ENCODE results near the gene L2HGDH. TPM values are rescaled to one million over a fixed set of nuclear protein-coding genes. Genes with fewer than 3 reads are reported as not detected.
"Not testable (repeated sequence)": the region's sequence is repeated elsewhere in the genome, so short reads cannot be mapped to it uniquely, and the experiment has no call there.

L2HGDH gene
- total RNA-seq: 10 to 100 TPM; 12.7 to 13.6 TPM

- H3K27ac Mint-ChIP-seq: peak within 1 kb of the TSS; percentile 98
- POLR2A ChIA-PET: interaction anchor here (0.6 to 2.8 kb wide), 11 partner anchors 9 to 692 kb away, joined by 3 to 25 read pairs (median 3); partner anchors contain the start of genes MGAT2, NIN, RPL36AL and VCPKMT
Observed at GRCh38 chr14:50311972-50312733, at the start of gene L2HGDH, which contains the start of gene DMAC2L. Gene L2HGDH, minus strand, starts transcription at chr14:50312229. Its CDS starts 79 bp downstream, at chr14:50312150. Gene DMAC2L, plus strand, starts transcription at chr14:50312324. Its CDS starts 9,164 bp downstream, at chr14:50321488.

GRCh38 chr14:50360851-50361250 is 48.8 kb upstream of the L2HGDH start:
- CTCF ChIA-PET: interaction anchor here (1.1 kb wide), 1 partner anchor 40 kb away, joined by 3 read pairs; no protein-coding TSS in a partner anchor
- no peak overlapping the region for H3K4me3 Mint-ChIP-seq
- H3K27ac Mint-ChIP-seq: no peak overlapping the region
- ATAC-seq (no peak), DNase-seq (no peak)
- H3K27me3 Mint-ChIP-seq (ENCODE audit: low read depth): no peaks in the 10 kb centered on the region
- POLR2A ChIA-PET: interaction anchor here (0.7 kb wide), 1 partner anchor 1066 kb away, joined by 3 read pairs; no protein-coding TSS in a partner anchor
- H3K4me1 Mint-ChIP-seq (ENCODE audit: low read depth): peaks cover 34% of the 10 kb centered on the region
- H3K9me3 Mint-ChIP-seq (ENCODE audit: insufficient read depth): peaks cover 4% of the 10 kb centered on the region
- H3K36me3 Mint-ChIP-seq (ENCODE audit: low read depth): peaks cover 40% of the 10 kb centered on the region

More at GRCh38 chr14:50311972-50312733, at the start of gene L2HGDH, which contains the start of gene DMAC2L:
- DNase-seq (peak; percentile 92), ATAC-seq (peak; percentile 94)
- peaks cover 45% of the 10 kb centered on the region for H3K4me1 Mint-ChIP-seq (ENCODE audit: low read depth)
- peaks cover 10% of the 10 kb centered on the region for H3K9me3 Mint-ChIP-seq (ENCODE audit: insufficient read depth)
- CTCF ChIA-PET: interaction anchor here (0.9 to 3.0 kb wide), 9 partner anchors 9 to 548 kb away, joined by 3 to 50 read pairs (median 3); partner anchors contain the start of genes MAP4K5 and NEMF
- H3K4me3 Mint-ChIP-seq: peak within 1 kb of the TSS; percentile 95
- H3K27me3 Mint-ChIP-seq (ENCODE audit: low read depth): no peaks in the 10 kb centered on the region
- H3K36me3 Mint-ChIP-seq (ENCODE audit: low read depth): peaks cover 34% of the 10 kb centered on the region

- Mint-ChIP-seq H3K9me3 (ENCODE audit: insufficient read depth) (peaks cover 4% of the 10 kb centered on the region), H3K4me3 (no peak overlapping the region), H3K27me3 (ENCODE audit: low read depth) (no peaks in the 10 kb centered on the region), H3K4me1 (ENCODE audit: low read depth) (peaks cover 34% of the 10 kb centered on the region), H3K27ac (no peak overlapping the region), H3K36me3 (ENCODE audit: low read depth) (peaks cover 44% of the 10 kb centered on the region)
- ChIA-PET CTCF (interaction anchor here (0.6 kb wide), 2 partner anchors 223 to 480 kb away, joined by 3 read pairs; no protein-coding TSS in a partner anchor), POLR2A (no interaction called here)
- ATAC-seq (no peak), DNase-seq (no peak)
Observed at GRCh38 chr14:50360093-50360492, 48.1 kb upstream of the L2HGDH start.

GRCh38 chr14:50359631-50360030 is 47.6 kb upstream of the L2HGDH start:
- CTCF ChIA-PET: interaction anchor here (0.6 kb wide), 2 partner anchors 224 to 480 kb away, joined by 3 read pairs; no protein-coding TSS in a partner anchor
- H3K4me1 Mint-ChIP-seq (ENCODE audit: low read depth): peaks cover 30% of the 10 kb centered on the region
- DNase-seq (no peak), ATAC-seq (no peak)
- H3K36me3 Mint-ChIP-seq (ENCODE audit: low read depth): peaks cover 44% of the 10 kb centered on the region
- no peaks in the 10 kb centered on the region for H3K27me3 Mint-ChIP-seq (ENCODE audit: low read depth)
- POLR2A ChIA-PET: no interaction called here
- no peak overlapping the region for H3K4me3 Mint-ChIP-seq
- H3K27ac Mint-ChIP-seq: no peak overlapping the region
- peaks cover 4% of the 10 kb centered on the region for H3K9me3 Mint-ChIP-seq (ENCODE audit: insufficient read depth)

- no peaks in the 10 kb centered on the region for H3K27me3 Mint-ChIP-seq (ENCODE audit: low read depth)
- no peak for DNase-seq
- ChIA-PET CTCF (interaction anchor here (0.7 to 1.9 kb wide), 2 partner anchors 15 to 171 kb away, joined by 3 to 5 read pairs; no protein-coding TSS in a partner anchor), POLR2A (interaction anchor here (0.6 kb wide), 1 partner anchor 375 kb away, joined by 4 read pairs; no protein-coding TSS in a partner anchor)
- no peak overlapping the region for H3K4me3 Mint-ChIP-seq
- no peak for ATAC-seq
- H3K4me1 Mint-ChIP-seq (ENCODE audit: low read depth): peaks cover 20% of the 10 kb centered on the region
- H3K27ac Mint-ChIP-seq: no peak overlapping the region
- peaks cover 4% of the 10 kb centered on the region for H3K9me3 Mint-ChIP-seq (ENCODE audit: insufficient read depth)
- peaks cover 41% of the 10 kb centered on the region for H3K36me3 Mint-ChIP-seq (ENCODE audit: low read depth)
Observed at GRCh38 chr14:50357753-50358395, 45.8 kb upstream of the L2HGDH start.

GRCh38 chr14:50357124-50357523 is 45.1 kb upstream of the L2HGDH start:
- H3K27ac Mint-ChIP-seq: no peak overlapping the region
- POLR2A ChIA-PET: no interaction called here

GRCh38 chr14:50356283-50356682 is 44.3 kb upstream of the L2HGDH start:
- not testable (repeated sequence) for H3K27ac Mint-ChIP-seq; H3K4me3 Mint-ChIP-seq; DNase-seq; ATAC-seq; H3K9me3 Mint-ChIP-seq (ENCODE audit: insufficient read depth); H3K27me3 Mint-ChIP-seq (ENCODE audit: low read depth)
- CTCF ChIA-PET: interaction anchor here (0.9 to 1.2 kb wide), 3 partner anchors 14 to 185 kb away, joined by 3 to 5 read pairs (median 4); no protein-coding TSS in a partner anchor
- peaks cover 36% of the 10 kb centered on the region for H3K36me3 Mint-ChIP-seq (ENCODE audit: low read depth)
- POLR2A ChIA-PET: interaction anchor here (0.8 kb wide), 1 partner anchor 44 kb away, joined by 3 read pairs; the partner anchor contains the start of genes DMAC2L and L2HGDH
- H3K4me1 Mint-ChIP-seq (ENCODE audit: low read depth): peaks cover 12% of the 10 kb centered on the region

More at GRCh38 chr14:50357124-50357523, 45.1 kb upstream of the L2HGDH start:
- CTCF ChIA-PET: interaction anchor here (0.7 to 1.9 kb wide), 2 partner anchors 15 to 36 kb away, joined by 3 to 5 read pairs; no protein-coding TSS in a partner anchor
- Mint-ChIP-seq H3K4me3 (no peak overlapping the region), H3K9me3 (ENCODE audit: insufficient read depth) (no peaks in the 10 kb centered on the region), H3K36me3 (ENCODE audit: low read depth) (peaks cover 36% of the 10 kb centered on the region), H3K4me1 (ENCODE audit: low read depth) (peaks cover 12% of the 10 kb centered on the region), H3K27me3 (ENCODE audit: low read depth) (no peaks in the 10 kb centered on the region)
- DNase-seq (no peak), ATAC-seq (no peak)

GRCh38 chr14:50355692-50356091 is 43.7 kb upstream of the L2HGDH start:
- ChIA-PET CTCF (interaction anchor here (0.9 to 1.2 kb wide), 3 partner anchors 13 to 186 kb away, joined by 3 to 5 read pairs (median 4); no protein-coding TSS in a partner anchor), POLR2A (no interaction called here)
- Mint-ChIP-seq H3K27me3 (ENCODE audit: low read depth) (no peaks in the 10 kb centered on the region), H3K4me1 (ENCODE audit: low read depth) (peaks cover 9% of the 10 kb centered on the region), H3K27ac (no peak overlapping the region), H3K4me3 (no peak overlapping the region), H3K36me3 (ENCODE audit: low read depth) (peaks cover 33% of the 10 kb centered on the region), H3K9me3 (ENCODE audit: insufficient read depth) (no peaks in the 10 kb centered on the region)
- DNase-seq: no peak
- ATAC-seq: no peak

- POLR2A ChIA-PET: no interaction called here
- no peak overlapping the region for H3K4me3 Mint-ChIP-seq
- CTCF ChIA-PET: interaction anchor here (0.7 kb wide), 1 partner anchor 34 kb away, joined by 3 read pairs; no protein-coding TSS in a partner anchor
- no peaks in the 10 kb centered on the region for H3K9me3 Mint-ChIP-seq (ENCODE audit: insufficient read depth)
- peaks cover 9% of the 10 kb centered on the region for H3K4me1 Mint-ChIP-seq (ENCODE audit: low read depth)
- ATAC-seq (no peak), DNase-seq (no peak)
- H3K27me3 Mint-ChIP-seq (ENCODE audit: low read depth): no peaks in the 10 kb centered on the region
- H3K36me3 Mint-ChIP-seq (ENCODE audit: low read depth): peaks cover 30% of the 10 kb centered on the region
- H3K27ac Mint-ChIP-seq: no peak overlapping the region
Observed at GRCh38 chr14:50354527-50354926, 42.5 kb upstream of the L2HGDH start.

GRCh38 chr14:50353126-50353525 is 41.1 kb upstream of the L2HGDH start:
- Mint-ChIP-seq H3K9me3 (ENCODE audit: insufficient read depth) (no peaks in the 10 kb centered on the region), H3K4me1 (ENCODE audit: low read depth) (peaks cover 9% of the 10 kb centered on the region), H3K36me3 (ENCODE audit: low read depth) (peaks cover 23% of the 10 kb centered on the region), H3K27me3 (ENCODE audit: low read depth) (no peaks in the 10 kb centered on the region), H3K4me3 (no peak overlapping the region), H3K27ac (no peak overlapping the region)
- POLR2A ChIA-PET: no interaction called here
- ATAC-seq: no peak
- CTCF ChIA-PET: interaction anchor here (0.9 to 1.2 kb wide), 2 partner anchors 13 to 32 kb away, joined by 3 to 5 read pairs; no protein-coding TSS in a partner anchor
- no peak for DNase-seq

- H3K9me3 Mint-ChIP-seq (ENCODE audit: insufficient read depth): no peaks in the 10 kb centered on the region
- DNase-seq: no peak
- no peak overlapping the region for H3K27ac Mint-ChIP-seq
- no peaks in the 10 kb centered on the region for H3K27me3 Mint-ChIP-seq (ENCODE audit: low read depth)
- ChIA-PET CTCF (interaction anchor here (0.9 to 1.2 kb wide), 2 partner anchors 12 to 32 kb away, joined by 3 to 5 read pairs; no protein-coding TSS in a partner anchor), POLR2A (no interaction called here)
- H3K4me3 Mint-ChIP-seq: no peak overlapping the region
- peaks cover 19% of the 10 kb centered on the region for H3K36me3 Mint-ChIP-seq (ENCODE audit: low read depth)
- peaks cover 9% of the 10 kb centered on the region for H3K4me1 Mint-ChIP-seq (ENCODE audit: low read depth)
- no peak for ATAC-seq
Observed at GRCh38 chr14:50352584-50352983, 40.6 kb upstream of the L2HGDH start.

All from activated CD8-positive, alpha-beta T cell treated with anti-CD3 and anti-CD28 coated beads, Interleukin-2, amount 10 ng/mL, durations not matched to agents 7 days and 5 days (primary cell).